DMS79 treated with DMSO at 0.1 percent for 48 hours (cell line): ENCODE data around the gene GLRB.
"Not testable (repeated sequence)": the region's sequence is repeated elsewhere in the genome, so short reads cannot be mapped to it uniquely, and the experiment has no call there.

Source experiments
- DNase-seq: peaks from one replicate; lab custom pipeline; 2025; lab: John Stamatoyannopoulos, UW

GLRB gene

DNA sequence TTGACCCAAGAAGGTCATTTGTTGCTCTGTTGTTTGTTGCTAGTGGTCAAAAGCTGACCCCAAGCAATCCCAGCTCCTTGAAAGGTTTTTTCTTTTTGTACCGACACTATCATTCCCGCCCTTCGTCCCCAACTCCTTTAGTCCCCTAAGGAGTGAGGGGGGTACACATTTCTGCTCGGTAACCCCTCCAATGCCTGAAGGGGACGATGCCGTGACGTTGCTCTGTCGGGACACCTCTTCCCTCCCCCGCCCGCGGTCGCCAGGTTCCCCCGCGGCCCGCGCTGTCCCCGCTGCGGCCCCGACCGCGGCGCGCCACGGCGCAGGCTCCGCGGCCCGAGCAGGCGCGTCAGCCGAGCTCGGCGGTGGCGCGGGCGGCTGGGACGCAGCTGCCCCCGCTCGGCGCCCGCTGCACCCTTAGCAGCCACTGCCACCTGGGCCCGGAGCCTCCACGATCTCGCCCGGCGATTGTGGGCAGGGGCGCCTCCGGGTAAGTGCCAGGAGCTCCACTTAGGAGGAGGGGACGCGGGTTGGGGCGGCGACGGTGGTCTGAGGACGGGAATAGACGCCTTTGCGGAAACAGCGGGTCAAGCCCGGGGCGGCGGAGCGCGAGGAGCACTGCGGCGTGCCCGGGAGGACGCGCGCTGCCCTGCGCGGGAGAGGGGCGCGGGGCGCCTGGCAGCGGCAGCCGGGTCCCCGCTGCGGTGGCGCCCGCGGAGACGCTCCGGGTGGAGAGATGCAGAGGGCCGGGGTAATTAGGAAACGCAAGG lies at the start of gene GLRB:
GLRB (plus strand) TSS at position 340 of the 767 bp plus-strand sequence. CDS start 1,875 bp downstream, outside the sequence.
- peak; percentile 6 for DNase-seq

DNA sequence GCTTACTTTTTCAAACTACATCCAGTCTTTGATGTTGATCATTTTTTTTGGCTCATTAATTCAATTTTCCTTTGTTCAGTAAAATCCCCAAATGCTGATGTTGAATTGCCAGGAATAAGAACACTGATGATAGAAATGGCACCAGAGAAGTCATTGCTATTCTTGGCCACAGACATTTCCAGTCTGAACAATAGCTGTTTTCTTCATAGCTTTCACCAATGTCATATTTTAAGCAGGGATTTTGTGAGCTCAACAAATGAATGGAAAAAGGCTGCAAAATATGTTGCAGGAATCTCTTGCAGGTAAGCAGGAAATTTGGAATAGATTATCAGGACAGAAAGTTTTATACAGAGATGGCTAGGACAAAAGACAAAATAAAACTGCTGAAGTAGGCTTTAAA lies 40.5 kb upstream of the GLRB start:
- DNase-seq = no peak

DNA sequence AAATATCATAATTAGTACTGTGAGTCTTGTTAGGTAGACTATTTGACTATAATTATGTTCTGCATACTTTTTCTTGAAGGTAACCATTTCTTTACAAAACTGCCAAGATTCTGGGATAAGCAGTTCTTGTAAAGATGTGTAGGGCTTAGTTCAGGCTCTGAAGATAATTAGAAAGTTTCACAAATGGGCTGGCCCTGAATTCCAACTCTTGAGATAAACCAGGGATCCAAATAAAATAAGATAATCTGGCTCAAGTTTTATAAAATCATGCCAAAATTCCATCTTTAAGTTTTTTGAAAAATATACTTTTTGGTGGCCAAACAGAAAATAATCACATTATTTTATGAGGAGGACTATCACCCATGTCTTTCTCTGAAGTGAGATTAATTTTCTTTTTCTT lies 35.5 kb upstream of the GLRB start:
- DNase-seq = no peak

DNA sequence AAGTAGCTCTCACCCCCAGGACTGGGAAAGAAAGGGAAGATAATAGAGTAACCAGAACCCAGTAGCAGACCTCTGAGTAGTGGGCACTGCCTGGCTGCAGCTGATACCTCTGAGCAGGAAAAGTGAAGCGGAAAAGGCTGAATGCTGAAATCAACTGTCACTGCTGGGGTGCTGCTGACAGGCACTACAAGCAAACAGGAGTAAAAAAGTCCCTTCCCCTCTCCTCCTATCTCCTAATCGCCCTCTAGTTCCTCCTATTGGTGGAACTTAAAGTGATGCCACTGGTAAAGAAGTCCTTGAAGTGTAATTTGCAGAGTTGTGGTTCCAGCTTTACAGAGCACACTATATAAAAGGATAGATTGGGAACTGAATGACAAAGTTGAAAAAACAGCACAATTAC lies 32.8 kb upstream of the GLRB start:
- DNase-seq = no peak

DNA sequence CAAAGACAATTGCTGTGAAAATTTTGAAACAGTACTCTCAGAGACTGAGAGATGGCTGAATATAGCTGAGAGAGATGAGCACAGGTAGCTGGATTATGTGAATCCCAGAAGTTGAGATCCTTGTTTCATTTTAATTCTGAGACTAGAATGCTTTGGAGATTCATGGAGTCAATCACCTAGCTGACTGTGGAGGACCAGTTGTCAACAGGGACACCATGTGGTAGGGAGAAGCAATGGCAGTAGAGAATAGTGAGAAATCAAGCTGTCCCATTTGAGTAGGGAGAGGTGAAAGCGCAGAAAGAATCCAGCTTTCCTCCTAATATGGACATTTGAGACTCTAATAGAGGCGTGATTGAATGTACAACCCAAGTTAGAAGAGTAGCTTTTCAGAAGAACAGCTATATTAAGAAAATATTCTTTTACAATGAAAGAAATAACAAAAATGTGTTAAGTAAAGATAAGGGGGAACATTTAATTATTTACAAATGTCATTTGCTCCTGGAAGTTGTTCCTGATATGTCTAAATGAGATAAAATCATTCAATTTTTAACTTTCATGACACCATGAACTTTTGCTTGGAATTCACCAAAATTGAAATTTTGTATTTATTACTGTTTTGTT lies 30.3 kb upstream of the GLRB start:
- DNase-seq = no peak

DNA sequence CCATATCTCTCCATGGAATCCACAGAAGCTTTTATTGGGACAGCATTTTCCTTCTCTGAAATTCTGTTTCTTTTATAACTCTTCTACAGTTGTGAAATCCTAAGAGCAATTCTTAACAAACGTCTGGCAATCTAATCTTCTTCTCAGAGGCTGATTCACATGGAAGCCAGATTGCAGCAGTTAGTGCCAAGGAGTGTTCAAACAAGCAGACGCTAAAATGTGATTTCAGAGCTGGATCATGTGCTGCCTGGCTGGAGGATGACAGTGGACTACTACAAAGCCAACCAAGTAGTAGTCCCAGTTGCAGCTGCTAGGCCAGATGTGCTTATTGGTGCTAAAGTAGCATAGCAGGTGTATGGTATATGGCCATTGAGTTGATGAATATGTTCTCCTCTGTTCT lies 27.7 kb upstream of the GLRB start:
- no peak for DNase-seq

DNA sequence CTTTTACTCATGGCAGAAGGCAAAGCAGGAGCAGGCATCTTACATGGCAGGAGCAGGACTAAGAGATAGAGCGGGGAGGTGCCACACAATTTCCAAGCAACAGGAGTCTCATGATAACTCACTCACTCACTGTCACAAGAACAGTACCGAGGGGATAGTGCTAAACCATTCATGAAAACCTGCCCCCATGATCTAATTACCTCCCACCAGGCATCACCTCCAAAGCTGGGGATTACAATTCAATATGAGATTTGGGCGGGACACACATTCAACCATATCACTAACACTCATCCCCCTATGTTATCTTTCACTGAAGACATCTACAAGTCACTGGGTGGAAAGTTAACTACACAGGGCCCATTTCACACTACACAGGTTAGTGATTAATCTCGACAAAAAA lies 25.4 kb upstream of the GLRB start:
- DNase-seq = no peak

DNA sequence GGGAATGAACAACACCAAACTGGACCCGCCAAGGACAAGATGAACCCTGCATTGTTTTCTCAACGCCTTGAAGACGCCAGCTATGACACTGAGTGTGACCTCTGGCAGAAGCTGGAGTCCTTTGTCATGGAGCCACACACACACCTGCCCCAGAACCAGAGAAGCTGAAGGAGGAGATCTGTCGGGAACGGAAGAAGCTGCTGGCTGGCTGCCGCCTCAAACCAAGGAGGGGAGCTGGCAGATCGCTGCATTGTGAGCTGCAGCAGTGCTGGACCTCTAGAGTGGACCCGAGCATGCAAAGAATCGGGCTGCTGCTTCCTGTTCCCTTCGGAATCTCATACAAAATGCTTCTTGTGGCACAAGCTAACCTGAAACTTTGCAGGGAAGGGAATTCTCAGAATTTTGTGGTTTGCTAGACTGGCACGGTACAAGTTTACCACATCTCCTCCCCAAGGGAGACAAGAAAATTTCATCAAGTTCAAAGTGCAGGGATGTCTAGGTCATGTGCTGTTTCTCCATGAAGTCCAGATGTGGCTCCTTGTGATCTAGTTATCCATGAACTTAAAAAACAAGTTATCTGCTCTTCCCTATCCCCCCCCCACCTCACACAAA lies 23.4 kb upstream of the GLRB start:
- no peak for DNase-seq

DNA sequence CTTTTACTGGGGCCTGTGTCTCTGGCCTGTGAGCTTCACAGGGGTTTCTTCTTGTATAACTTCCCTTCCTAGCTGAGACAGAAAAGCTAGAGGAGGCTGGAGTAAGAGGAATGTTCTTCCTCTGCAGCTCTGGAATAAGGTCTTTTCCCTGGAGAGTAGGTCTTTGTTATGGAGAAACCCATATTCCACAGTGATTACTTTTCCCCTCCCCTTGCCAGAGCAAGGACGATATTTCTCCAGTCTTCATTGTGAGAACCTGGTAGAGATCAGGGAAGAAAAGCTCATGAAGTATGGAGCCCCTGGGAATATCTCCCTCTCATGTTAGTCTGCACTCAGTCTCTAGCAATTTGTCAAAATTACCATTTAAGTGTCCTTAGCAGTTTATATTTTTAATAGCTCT lies 18.7 kb upstream of the GLRB start:
- no peak for DNase-seq

DNA sequence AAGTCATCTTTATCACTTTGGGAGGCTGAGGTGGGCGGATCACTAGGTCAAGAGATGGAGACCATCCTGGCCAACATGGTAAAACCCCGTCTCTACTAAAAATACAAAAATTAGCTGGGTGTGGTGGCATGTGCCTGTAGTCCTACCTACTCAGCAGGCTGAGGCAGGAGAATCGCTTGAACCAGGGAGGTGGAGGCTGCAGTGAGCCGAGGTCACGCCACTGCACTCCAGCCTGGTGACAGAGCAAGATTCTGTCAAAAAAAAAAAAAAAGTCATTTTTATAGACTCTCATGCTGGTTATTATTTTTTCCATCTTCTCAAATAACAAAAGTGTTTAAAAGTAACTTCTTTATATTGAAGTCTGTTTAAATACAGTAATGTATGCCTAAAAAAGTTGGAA lies 17.1 kb upstream of the GLRB start:
- not testable (repeated sequence) for DNase-seq

DNA sequence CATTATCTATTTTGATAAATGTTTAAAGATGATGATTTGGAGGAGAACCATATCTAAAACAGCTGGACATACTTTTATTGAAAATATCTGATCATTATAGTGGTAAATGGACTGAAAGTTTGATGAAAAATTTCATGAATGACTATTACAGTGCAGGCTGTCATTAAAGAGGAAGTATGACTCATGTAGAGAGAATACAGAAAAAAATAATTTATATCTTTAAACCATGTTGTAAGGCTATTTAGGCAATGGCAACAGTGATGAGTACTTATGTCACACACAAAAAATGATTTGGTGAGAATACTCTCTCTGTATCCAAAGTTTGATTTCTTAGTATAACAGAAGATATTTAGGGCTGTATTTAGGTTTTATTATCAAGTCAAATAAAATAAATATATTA lies 3.9 kb upstream of the GLRB start:
- DNase-seq = no peak

DNA sequence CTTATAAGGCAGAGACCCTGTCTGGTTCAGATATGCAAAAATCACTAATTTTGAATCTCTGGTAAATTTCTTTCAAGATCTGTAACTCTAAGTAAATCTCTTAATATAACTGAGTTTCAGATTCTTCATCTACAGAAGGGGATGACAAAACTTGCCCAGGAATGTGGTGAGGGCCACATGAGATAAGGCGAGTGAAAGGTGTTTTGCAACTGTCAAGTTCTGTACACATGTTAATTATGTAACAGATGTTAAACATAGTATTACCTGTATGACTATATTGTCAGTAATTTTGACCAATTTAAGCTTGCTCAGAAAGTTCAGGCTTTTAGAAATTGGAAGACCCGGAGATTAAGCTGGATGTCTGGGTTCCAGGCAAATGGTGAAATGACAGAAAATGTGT lies 549 bp upstream of the GLRB start:
- DNase-seq = no peak

DNA sequence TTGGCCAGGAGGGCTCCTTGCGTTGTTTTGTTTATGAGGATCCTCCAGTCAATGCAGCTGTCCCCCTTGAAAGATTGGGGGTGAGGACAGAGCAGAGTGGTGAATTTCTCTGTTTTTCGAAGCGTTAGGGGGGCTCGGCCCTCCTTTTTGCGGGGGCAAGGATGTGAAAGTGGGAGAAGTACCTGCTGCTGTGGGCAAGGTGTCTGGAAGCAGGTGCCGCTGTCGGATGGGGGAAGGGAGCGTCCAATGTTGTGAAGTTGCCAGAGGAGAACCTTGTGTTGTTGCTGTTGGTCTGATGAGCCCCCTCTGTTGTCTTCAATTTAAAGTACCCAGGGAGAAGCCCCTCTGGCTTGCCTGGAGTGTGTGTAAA lies 613 bp downstream of the GLRB start:
- DNase-seq = peak; percentile 25

DNA sequence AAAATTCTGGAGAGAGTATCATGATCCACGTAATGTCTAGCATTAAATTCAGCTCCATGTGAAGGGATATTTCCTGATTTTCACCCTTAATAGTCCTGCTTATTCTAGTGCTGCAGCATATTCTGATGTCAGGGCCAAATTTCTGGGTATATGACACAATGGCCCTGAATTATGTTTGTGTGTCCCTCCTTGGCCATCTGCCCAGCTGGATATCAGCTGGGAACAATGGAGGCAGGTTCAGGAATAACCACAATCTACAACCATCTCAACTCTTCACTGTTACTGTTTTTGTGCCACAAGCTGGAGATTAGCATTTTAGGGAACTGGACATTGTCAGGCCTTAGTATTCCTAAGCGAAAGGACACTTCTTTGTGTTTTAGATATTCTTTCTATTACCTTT lies 3.5 kb downstream of the GLRB start:
- no peak for DNase-seq

DNA sequence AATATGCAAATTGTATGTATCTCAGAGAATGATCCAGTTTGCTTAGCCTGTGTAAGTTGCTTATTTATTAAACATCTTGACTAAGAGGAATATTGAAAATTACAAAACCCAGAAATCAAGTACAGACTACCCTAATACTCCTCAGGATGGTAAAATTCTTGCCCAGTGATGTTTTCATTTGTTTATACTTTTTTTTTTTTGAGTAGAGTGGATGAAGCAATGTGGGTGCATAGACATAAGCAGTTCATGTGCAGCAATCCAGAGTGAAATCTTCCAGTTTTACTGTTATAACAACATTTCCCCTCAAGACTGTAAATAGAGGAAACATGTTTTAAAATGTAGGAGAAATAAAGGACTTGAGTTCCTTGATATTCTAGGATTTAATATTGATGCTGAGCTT lies 4.7 kb downstream of the GLRB start:
- no peak for DNase-seq

DNA sequence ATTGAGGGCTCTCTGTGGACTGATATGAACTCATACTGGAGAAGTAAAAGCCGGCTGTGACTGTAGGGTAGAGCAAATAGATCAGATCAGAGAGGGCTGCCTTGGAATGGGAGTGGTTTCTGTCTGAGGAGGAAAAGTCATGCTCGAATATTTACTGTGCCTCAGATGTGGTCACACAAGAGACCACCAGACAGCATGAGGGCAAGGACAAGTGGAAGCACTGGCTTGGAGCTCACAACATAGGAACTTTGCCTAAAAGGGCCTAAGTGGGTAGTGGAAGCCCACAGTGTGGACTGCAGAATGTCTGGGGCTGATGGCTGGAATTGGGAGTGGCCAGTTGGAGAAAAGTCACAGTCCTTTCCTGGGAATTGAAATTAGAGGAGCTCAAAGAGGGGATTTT lies 19.8 kb downstream of the GLRB start:
- DNase-seq = no peak

DNA sequence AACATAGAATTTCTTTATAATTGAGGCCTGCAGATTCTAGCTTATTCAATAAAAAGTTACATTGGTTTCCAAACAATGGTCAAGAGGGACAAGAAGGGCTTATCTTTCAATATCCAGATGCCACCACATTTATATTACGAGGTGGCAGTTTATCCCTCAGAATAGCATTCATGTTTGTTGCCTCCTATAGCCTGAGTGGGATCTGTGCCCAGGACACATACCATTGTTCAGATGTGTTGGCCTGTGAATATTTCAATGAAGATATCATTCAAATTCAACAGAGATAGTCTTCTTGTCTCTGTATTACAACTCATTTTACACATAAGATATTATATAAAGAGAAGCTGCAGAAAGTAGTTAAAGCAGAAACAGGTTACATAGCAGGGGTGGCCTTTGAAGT lies 20.5 kb downstream of the GLRB start:
- no peak for DNase-seq

DNA sequence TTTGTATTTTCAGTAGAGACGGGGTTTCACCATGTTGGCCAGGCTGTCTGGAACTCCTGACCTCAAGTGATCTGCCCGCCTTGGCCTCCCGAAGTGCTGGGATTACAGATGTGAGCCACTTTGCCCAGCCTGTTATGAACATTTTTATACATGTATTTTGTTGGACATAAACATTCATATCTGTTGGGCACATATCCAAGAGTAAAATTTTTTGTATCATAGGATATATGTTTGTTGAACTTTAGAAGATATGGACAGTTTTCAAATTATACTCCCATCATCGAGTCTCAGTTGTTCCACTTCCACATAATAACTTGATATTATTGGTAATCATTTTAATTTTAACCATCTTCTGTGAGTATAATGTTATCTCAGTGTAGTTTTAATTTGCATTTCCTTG lies 23.6 kb downstream of the GLRB start:
- DNase-seq = no peak

DNA sequence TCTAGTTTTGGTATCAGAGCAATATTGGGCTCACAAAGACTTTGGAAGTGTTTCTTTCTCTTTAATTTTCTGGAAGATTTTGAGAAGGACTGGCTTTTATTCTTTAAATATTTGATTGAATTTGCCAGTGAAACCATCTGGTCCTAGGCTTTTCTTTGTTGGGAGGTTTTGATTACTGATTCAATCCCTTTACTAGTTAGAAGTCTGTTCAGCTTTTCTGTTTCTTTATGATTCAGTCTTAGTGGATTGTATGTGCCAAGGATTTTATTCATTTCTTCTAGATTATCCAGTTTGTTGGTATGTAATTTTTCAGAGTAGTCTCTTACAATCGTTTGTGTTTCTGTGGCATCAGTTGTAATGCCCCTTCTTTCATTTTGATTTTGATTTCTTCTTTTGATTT lies 28.6 kb downstream of the GLRB start:
- DNase-seq = no peak

DNA sequence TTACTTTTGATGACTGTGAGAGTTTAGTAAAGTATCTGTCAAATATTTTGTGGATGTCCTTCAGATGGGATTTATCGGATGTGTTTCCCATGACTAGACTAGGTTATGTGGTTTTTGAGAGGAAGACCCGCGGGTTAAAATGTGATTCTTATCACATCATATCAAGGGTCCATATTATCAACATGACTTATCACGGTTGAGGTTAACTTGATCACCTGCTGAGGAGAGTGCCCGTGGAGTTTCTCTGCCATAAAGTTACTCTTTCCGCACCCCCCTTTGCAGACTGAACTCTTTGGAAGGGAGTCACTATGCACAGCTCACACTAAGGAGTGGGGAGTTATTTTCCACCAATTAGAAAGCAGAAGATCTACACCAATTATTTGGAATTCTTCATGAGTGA lies 38.7 kb downstream of the GLRB start:
- no peak for DNase-seq

DNA sequence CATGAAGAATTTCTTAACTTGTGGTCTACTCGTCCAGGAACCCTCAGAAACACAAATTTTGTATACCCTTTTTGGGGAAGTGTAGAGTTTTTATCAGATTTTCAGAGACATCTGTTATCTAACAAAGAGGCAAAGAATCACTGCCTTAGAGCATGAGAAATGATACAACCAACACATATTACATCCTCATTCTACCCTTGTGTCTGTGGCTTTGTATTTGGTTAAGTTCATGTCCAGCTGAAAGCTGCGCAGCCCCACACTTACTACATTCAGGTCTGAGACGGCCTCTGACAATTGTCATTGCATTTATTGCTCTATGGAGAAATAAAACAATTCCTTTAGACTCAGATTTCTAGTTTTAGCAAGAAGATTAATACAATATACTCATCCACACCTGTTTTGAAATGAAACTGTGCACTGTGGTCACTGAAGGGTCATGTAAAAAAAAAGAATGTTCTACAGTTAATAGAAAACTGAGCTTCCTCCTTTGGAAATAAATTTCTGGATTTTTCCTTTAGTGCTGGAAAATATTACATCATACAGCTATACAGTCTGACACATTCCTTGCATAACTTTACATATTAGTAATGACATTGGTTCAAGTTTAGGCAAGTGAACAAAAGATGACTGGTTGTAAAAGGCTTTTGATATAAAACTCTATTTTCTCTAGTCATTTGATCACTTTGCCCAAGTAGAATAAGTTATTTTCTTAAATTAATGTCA lies 39.8 kb downstream of the GLRB start:
- no peak for DNase-seq

DNA sequence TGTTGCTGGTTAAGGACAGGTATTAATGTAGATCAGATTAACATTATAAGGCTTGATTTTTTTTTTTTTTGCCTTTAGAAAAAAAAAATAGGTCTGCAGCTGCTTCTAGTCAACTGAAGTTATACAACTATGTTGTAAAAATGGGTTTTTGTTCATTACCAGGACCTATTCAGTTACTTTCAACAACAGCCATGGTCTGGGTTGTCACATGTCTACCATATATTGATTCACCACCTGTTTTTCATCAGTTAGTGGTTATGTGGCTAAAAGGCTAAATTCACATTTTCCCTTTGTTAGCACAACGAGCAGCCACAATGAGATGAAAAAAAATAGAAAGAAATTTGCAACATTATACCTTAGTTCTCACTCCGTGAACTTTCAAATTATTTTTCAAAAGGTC lies 45.5 kb downstream of the GLRB start:
- no peak for DNase-seq

DNA sequence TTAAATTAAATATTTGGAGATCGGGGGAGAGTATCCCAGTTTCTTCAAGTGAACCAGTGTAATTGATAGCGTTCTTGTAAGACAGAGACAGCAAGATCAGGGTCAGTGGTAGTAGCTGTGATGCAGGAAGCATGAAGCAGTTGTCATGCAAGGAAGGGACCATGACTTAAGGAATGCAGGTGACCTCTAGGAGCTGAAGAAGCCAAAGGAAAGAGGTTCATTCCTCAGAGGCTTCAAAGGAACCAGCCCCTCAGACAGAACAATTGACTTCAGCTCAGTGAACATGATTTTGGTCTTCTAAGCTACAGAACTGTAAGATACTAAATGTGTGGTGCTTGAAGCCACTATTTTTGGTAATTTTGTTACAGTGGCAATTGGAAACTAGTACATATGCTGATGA lies 51.6 kb downstream of the GLRB start:
- DNase-seq = no peak
